ENCODE measurements around the gene CD58. TPM values are rescaled to one million over a fixed set of nuclear protein-coding genes. Genes with fewer than 3 reads are reported as not detected.

Gene CD58
- polyA plus RNA-seq, 1 of the 3 experiments (the other 2 are of a cell fraction): 18.1 TPM

GRCh38 chr1:116498789-116499628 lies 71.8 kb downstream of the CD58 start:
- H2AFZ ChIP-seq (ENCODE audit: low read depth): peak overlapping the region; percentile 85
- H3K27ac ChIP-seq (ENCODE audit: low read depth in 2 of 2, low read length in 1 of 2): no peak overlapping the region
- H3K9ac ChIP-seq: no peak overlapping the region
- ChIA-PET CTCF (interaction anchor here (0.6 to 29.6 kb wide), 41 partner anchors 9 to 781 kb away, joined by 3 to 1099 read pairs (median 4); partner anchors contain the start of genes ATP1A1 and CD58), POLR2A (interaction anchor here (0.6 to 1.6 kb wide), 2 partner anchors 14 to 360 kb away, joined by 4 to 9 read pairs; no protein-coding TSS in a partner anchor)
- no peaks in the 10 kb centered on the region for H3K9me2 ChIP-seq
- H3K79me2 ChIP-seq (ENCODE audit: insufficient read depth): no peaks in the 10 kb centered on the region
- H3K4me3 ChIP-seq (ENCODE audit: low read depth in 2 of 2, low read length in 1 of 2): no peak overlapping the region; a peak in 1 of 4 replicates
- H3F3A ChIP-seq (replicated peaks; ENCODE audit: insufficient read depth): peaks cover 8% of the 10 kb centered on the region
- peak; percentile 88 for DNase-seq
- H3K27me3 ChIP-seq (ENCODE audit: insufficient read depth): no peaks in the 10 kb centered on the region
- 43% methylated on average over 10 of the region's 13 CpGs for WGBS (ENCODE audit: low lambda C conversion rate)
- H3K36me3 ChIP-seq (replicated peaks in 1 of 2; ENCODE audit: control insufficient read depth in 1 of 2, insufficient read depth in 2 of 2, low read length in 1 of 2): no peaks in the 10 kb centered on the region
- H3K4me2 ChIP-seq: no peak overlapping the region
- no peaks in the 10 kb centered on the region for H3K9me3 ChIP-seq
- peaks cover 12 to 36% of the 10 kb centered on the region in 2 experiments; a peak in 3 of 4 replicates for H3K4me1 ChIP-seq (ENCODE audit: control insufficient read depth in 1 of 2, insufficient read depth in 2 of 2, low read depth in 1 of 2, low read length in 1 of 2)
- H4K20me1 ChIP-seq (ENCODE audit: insufficient read depth): no peaks in the 10 kb centered on the region
- TF ChIP-seq JUND (IDR thresholded peaks at IDR 0.05) (no peak), RFX5 (IDR thresholded peaks at IDR 0.05; ENCODE audit: low read length) (no peak), USF1 (IDR thresholded peaks at IDR 0.05; ENCODE audit: borderline replicate concordance, low read depth) (no peak), GABPA (IDR thresholded peaks at IDR 0.05; ENCODE audit: low read depth) (no peak), FOSL2 (IDR thresholded peaks at IDR 0.05; ENCODE audit: borderline replicate concordance, low read depth) (no peak), SIN3A (IDR thresholded peaks at IDR 0.05; ENCODE audit: borderline replicate concordance, low read depth, low read length) (no peak), RCOR1 (IDR thresholded peaks at IDR 0.05; ENCODE audit: low read length) (no peak), NRF1 (IDR thresholded peaks at IDR 0.05; ENCODE audit: low read depth, low read length) (no peak), NFIC (IDR thresholded peaks at IDR 0.05; ENCODE audit: borderline replicate concordance) (no peak), TAF1 (IDR thresholded peaks at IDR 0.05; ENCODE audit: borderline replicate concordance, low read depth, low read length) (no peak), YY1 (IDR thresholded peaks at IDR 0.05; ENCODE audit: low read depth) (peak; percentile 64; the same call in 1 of the 2 replicates), SMC3 (IDR thresholded peaks at IDR 0.05; ENCODE audit: low read depth, low read length) (peak; percentile 92), EZH2phosphoT487 (IDR thresholded peaks at IDR 0.05; ENCODE audit: borderline replicate concordance, low read depth) (no peak), POLR2AphosphoS5 (IDR thresholded peaks at IDR 0.05; ENCODE audit: low read depth, low read length) (no peak), TEAD4 (IDR thresholded peaks at IDR 0.05; ENCODE audit: borderline replicate concordance, insufficient read depth) (no peak), RAD21 (IDR thresholded peaks at IDR 0.05; ENCODE audit: low read length) (peak; percentile 96), MAX (IDR thresholded peaks at IDR 0.05; ENCODE audit: low read depth) (no peak), GATA2 (CRISPR knock-in tag; IDR thresholded peaks at IDR 0.05) (no peak), ELF1 (IDR thresholded peaks at IDR 0.05) (no peak), FOXM1 (IDR thresholded peaks at IDR 0.05; ENCODE audit: low read depth) (no peak), MXI1 (IDR thresholded peaks at IDR 0.05; ENCODE audit: low read depth, low read length) (no peak)
- TF ChIP-seq, protein P1, sequence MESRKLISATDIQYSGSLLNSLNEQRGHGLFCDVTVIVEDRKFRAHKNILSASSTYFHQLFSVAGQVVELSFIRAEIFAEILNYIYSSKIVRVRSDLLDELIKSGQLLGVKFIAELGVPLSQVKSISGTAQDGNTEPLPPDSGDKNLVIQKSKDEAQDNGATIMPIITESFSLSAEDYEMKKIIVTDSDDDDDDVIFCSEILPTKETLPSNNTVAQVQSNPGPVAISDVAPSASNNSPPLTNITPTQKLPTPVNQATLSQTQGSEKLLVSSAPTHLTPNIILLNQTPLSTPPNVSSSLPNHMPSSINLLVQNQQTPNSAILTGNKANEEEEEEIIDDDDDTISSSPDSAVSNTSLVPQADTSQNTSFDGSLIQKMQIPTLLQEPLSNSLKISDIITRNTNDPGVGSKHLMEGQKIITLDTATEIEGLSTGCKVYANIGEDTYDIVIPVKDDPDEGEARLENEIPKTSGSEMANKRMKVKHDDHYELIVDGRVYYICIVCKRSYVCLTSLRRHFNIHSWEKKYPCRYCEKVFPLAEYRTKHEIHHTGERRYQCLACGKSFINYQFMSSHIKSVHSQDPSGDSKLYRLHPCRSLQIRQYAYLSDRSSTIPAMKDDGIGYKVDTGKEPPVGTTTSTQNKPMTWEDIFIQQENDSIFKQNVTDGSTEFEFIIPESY (IDR thresholded peaks at IDR 0.05; ENCODE audit: borderline replicate concordance, low read depth): no peak
- TF ChIP-seq, protein P2, sequence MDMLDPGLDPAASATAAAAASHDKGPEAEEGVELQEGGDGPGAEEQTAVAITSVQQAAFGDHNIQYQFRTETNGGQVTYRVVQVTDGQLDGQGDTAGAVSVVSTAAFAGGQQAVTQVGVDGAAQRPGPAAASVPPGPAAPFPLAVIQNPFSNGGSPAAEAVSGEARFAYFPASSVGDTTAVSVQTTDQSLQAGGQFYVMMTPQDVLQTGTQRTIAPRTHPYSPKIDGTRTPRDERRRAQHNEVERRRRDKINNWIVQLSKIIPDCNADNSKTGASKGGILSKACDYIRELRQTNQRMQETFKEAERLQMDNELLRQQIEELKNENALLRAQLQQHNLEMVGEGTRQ (IDR thresholded peaks at IDR 0.05; ENCODE audit: borderline replicate concordance, low read depth, low read length): no peak
- TF ChIP-seq, protein P3, sequence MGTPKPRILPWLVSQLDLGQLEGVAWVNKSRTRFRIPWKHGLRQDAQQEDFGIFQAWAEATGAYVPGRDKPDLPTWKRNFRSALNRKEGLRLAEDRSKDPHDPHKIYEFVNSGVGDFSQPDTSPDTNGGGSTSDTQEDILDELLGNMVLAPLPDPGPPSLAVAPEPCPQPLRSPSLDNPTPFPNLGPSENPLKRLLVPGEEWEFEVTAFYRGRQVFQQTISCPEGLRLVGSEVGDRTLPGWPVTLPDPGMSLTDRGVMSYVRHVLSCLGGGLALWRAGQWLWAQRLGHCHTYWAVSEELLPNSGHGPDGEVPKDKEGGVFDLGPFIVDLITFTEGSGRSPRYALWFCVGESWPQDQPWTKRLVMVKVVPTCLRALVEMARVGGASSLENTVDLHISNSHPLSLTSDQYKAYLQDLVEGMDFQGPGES (IDR thresholded peaks at IDR 0.05; ENCODE audit: low read depth, low read length): no peak
- TF ChIP-seq, protein P4, sequence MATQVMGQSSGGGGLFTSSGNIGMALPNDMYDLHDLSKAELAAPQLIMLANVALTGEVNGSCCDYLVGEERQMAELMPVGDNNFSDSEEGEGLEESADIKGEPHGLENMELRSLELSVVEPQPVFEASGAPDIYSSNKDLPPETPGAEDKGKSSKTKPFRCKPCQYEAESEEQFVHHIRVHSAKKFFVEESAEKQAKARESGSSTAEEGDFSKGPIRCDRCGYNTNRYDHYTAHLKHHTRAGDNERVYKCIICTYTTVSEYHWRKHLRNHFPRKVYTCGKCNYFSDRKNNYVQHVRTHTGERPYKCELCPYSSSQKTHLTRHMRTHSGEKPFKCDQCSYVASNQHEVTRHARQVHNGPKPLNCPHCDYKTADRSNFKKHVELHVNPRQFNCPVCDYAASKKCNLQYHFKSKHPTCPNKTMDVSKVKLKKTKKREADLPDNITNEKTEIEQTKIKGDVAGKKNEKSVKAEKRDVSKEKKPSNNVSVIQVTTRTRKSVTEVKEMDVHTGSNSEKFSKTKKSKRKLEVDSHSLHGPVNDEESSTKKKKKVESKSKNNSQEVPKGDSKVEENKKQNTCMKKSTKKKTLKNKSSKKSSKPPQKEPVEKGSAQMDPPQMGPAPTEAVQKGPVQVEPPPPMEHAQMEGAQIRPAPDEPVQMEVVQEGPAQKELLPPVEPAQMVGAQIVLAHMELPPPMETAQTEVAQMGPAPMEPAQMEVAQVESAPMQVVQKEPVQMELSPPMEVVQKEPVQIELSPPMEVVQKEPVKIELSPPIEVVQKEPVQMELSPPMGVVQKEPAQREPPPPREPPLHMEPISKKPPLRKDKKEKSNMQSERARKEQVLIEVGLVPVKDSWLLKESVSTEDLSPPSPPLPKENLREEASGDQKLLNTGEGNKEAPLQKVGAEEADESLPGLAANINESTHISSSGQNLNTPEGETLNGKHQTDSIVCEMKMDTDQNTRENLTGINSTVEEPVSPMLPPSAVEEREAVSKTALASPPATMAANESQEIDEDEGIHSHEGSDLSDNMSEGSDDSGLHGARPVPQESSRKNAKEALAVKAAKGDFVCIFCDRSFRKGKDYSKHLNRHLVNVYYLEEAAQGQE (IDR thresholded peaks at IDR 0.05; ENCODE audit: low read depth, low read length): no peak
